Psoas muscle (tissue), 8 donors: ENCODE measurements around the gene PARP1. TPM values are rescaled to one million over a fixed set of nuclear protein-coding genes. Genes with fewer than 3 reads are reported as not detected.

Experiments used
- ATAC-seq, 4 donors: fragments of 200-7000 bp; cut with Tn5 transposase; one replicate each; pipeline ENCODE4 v1.9.1; 2020; ENCODE audit warnings: moderate library complexity in 3 of 4, mild to moderate bottlenecking in 2 of 4
- DNase-seq, 2 donors: peaks; one replicate each; pipeline ENCODE4 v3.0.0-alpha.2; 2020
- H3K27ac ChIP-seq: fragments of 200-600 bp; one replicate; pipeline ENCODE4 v1.8.0; 2022
- H3K27me3 ChIP-seq, 3 donors: fragments of 200-600 bp in 1 of 3; one replicate each; pipeline versions ENCODE4 v1.6.1 to v1.8.0; 2013 to 2022; ENCODE audit warnings: low read length in 2 of 3, mild to moderate bottlenecking in 2 of 3, moderate library complexity in 1 of 3; ENCODE audit not compliant: insufficient read depth in 3 of 3
- H3K36me3 ChIP-seq, 2 donors: fragments of 200-600 bp in 1 of 2; one replicate each; pipeline versions ENCODE4 v1.6.1 to v1.8.0; 2013 to 2022; ENCODE audit warnings: low read depth in 1 of 2, mild to moderate bottlenecking in 1 of 2, moderate library complexity in 1 of 2; ENCODE audit not compliant: insufficient read depth in 1 of 2
- H3K4me1 ChIP-seq: fragments of 200-600 bp; one replicate; pipeline ENCODE4 v1.8.0; 2022
- H3K4me3 ChIP-seq: fragments of 200-600 bp; one replicate; pipeline ENCODE4 v1.8.0; 2022; ENCODE audit warnings: mild to moderate bottlenecking
- H3K9me3 ChIP-seq: fragments of 200-600 bp; one replicate; pipeline ENCODE4 v1.8.0; 2022
- CTCF ChIP-seq: fragments of 200-600 bp; IDR thresholded peaks from one replicate; pipeline ENCODE4 v1.8.0; 2022; ENCODE audit warnings: antibody characterized with exemption
- WGBS, 3 donors: extraction: QIAGEN DNeasy Blood & Tissue Kit; methylation state at CpG; one replicate each; pipeline versions ENCODE4 v1.1.6 to v1.1.7; 2013; 5-methylcytosine and 5-hydroxymethylcytosine counted together
- intact Hi-C, 2 donors: fragments of 100-400 bp; cut with DNase I; formaldehyde crosslinking; loops; one replicate each; pipeline versions ENCODE4 v1.11.0 to v1.14.2; 2022
- polyA plus RNA-seq, 3 donors: library from polyadenylated mRNA; stranded (reverse); fragments of 200-250 nt; gene quantifications; one replicate each; pipeline ENCODE4 v1.2.3, GENCODE V29; 2013
- total RNA-seq, 4 donors: library from RNA; stranded (reverse); fragmentation: NEBNext Ultra II Directional in 2 of 4; extraction: Animal tissue kit (Norgen Biotek cat#: 25700) in 2 of 4; gene quantifications; one replicate each; pipeline versions ENCODE4 v1.2.1 to v1.2.4, GENCODE V29; 2021 to 2023
- donor health status: healthy with polysubstance abuse.
- donor health status: DM: no; HTN: no; CAD: no; lungs with moderate emphysema.
- donor health status: Bipolar disorder and iron deficiency.
- donor health status: healthy.
- donor health status: DM: yes; HTN: yes; CAD: no.
- donor health status: DM: no; HTN: no; CAD: no.
- donor health status: DM: no; HTN: no; CAD: no.
- donor health status: DM: yes; HTN: yes; CAD: no.

PARP1 gene
- total and polyA plus RNA-seq, 7 donors, result 23.8 to 85.8 (median 54.7) TPM

DNA sequence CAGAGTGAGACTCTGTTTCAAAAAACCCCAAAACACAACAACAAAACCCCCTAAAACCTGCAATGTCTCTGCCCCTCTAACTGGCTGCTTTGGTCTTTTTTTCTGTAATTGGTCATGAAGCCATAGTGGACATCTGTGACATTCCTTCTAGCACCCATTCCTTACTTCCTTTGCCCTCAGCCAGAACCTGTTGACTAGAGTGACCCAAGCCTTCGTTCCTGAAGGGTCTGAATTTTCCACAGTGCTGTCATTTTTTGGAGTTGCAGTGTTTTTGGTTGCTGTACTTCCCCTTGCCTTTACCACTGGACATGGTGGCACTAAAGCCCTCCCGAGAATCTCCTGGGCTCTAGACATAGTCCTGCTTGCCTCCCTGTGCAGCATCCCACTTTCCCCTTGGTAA is 50.5 kb downstream of the PARP1 start:
- DNase-seq, result no peak
- TF ChIP-seq CTCF, result no peak
- no peak for ATAC-seq
- H3K36me3 ChIP-seq, result peaks cover 7 to 41% of the 10 kb centered on the region in 2 donors
- 88 to 92% (median 91%) methylated on average over 2 of the region's 2 CpGs for WGBS, 3 donors
- peaks cover 11% of the 10 kb centered on the region for H3K4me1 ChIP-seq
- no peaks in the 10 kb centered on the region for H3K27me3 ChIP-seq
- H3K4me3 ChIP-seq, result no peak overlapping the region
- intact Hi-C loops, result loop anchor here in 1 of 2 donors (5.0 kb wide), 1 partner anchor 45 kb away; no protein-coding TSS in a partner anchor
- no peak overlapping the region for H3K27ac ChIP-seq
- H3K9me3 ChIP-seq, result no peaks in the 10 kb centered on the region

DNA sequence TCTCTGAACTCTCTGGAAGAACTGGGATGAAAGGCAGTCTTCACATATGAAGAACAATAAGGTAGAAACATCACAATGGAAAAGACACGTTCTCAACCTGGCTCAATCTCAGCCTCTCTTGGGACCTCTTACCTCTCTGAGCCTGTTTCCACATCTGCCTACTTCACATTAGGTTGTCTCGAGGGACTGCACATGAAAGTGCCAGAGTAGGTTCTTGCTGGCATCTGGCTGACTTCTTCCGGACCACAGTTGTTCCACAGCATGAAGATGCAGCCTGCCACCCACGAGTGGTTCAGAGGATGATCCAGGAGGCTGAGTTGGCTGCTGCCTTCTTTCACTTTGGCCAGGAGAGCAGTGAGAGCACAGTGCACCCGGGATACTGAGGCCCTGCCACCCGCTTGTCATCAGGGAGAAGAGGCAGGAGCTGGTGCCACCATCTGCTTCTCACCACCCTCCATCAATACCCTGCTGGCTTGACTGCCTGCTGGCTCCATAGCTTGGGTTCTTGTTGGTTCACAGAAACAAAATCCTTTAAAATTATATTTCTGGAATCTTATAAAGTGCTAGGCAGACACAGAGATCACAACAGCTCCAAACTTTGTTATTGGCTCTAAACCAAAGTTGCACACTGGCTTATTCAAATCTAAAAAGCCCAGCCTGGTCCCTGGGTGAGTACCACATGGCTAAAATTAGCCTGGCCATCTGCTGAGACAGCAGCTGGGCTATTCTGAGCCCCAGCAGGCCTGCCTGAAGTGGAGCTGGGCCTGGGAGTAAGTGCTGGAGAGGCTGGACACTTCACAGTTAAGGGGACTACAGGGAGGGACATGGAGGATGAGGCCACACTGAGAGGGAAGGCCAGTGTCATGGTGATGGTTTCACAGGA is 52.0 kb downstream of the PARP1 start:
- H3K9me3 ChIP-seq, result no peaks in the 10 kb centered on the region

DNA sequence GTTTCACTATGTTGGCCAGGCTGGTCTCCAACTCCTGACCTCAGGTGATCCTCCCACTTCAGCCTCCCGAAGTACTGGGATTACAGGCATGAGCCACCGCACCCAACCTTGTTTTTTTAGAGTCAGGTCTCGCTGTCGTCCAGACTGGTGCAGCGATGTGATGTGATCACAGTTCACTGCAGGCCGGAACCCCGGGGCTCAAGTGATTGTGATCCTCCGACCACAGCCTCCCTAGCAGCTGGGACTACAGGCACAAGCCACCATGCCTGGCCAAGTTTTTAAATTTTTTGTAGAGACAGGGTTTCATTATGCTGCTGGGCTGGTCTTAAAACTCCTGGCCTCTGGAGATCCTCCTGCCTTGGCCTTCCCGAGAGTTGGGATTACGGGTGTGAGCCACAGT is 52.9 kb downstream of the PARP1 start:
- Histone ChIP-seq H3K9me3 (no peaks in the 10 kb centered on the region), H3K27ac (no peak overlapping the region), H3K4me3 (no peak overlapping the region), H3K27me3 (no peaks in the 10 kb centered on the region), H3K36me3 (peaks cover 2 to 17% of the 10 kb centered on the region in 2 donors), H3K4me1 (peaks cover 11% of the 10 kb centered on the region)
- no peak for ATAC-seq
- intact Hi-C loops, result loop anchor here in 1 of 2 donors (5.0 kb wide), 1 partner anchor 43 kb away; no protein-coding TSS in a partner anchor
- WGBS, 3 donors, result 94 to 95% (median 95%) methylated on average over 10 of the region's 10 CpGs
- TF ChIP-seq CTCF, result no peak
- DNase-seq, result no peak

More for the DNA sequence above, 52.0 kb downstream of the PARP1 start:
- Histone ChIP-seq H3K27me3 (no peaks in the 10 kb centered on the region), H3K4me3 (no peak overlapping the region), H3K36me3 (peaks cover 2 to 26% of the 10 kb centered on the region in 2 donors), H3K4me1 (peaks cover 11% of the 10 kb centered on the region), H3K27ac (peak overlapping the region; percentile 53)
- peak; percentile 31 to 70 for DNase-seq
- 30 to 50% (median 38%) methylated on average over 6 of the region's 6 CpGs for WGBS, 3 donors
- intact Hi-C loops, result loop anchor here in 1 of 2 donors (5.0 kb wide), 1 partner anchor 44 kb away; no protein-coding TSS in a partner anchor
- no peak for TF ChIP-seq CTCF
- ATAC-seq, result peak; percentile 92 to 97 (median 95)

DNA sequence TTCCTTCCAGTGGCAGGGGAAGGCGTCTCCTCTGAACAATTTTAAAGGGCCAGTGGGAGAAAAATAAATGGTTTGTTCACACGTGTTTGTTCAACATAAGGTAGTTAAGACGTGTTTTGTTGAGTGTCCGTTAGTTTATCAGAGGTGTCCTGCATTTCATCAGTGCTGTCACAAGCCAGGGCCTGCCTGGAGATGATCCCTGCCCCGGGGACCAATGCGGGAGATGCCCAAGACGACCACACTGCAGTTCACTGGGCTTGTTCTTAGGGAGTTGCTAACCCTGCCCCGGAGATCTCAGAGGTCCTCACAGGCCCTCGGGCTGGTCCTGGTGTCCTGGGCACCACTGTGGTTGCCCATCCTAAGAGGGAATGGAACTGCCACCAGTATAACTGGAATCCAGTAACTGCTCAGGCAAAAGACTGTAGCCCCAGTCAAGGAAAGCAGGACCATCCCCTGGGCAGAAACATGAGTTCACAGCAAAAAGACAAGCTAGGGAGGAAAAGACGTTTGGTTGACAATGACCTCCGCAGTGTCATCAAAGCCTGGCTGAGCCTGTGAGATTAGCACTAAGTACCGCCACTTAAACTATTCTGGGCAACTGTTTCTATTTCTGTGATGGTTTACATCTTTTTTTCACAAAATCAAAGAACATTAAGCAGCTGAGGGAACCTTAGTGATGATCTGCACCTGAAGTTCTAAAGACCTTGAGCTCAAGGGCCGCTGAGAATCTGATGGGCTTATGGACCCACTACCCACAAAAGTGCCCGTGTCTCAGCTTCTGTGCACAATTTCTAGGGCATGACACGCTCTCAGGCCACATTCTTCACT is 54.0 kb downstream of the PARP1 start:
- ATAC-seq (no peak), DNase-seq (no peak)
- WGBS, 3 donors, result 78 to 81% (median 79%) methylated on average over 15 of the region's 15 CpGs
- no peak for TF ChIP-seq CTCF
- Histone ChIP-seq H3K9me3 (no peaks in the 10 kb centered on the region), H3K36me3 (peaks cover 2 to 6% of the 10 kb centered on the region in 2 donors), H3K4me3 (no peak overlapping the region), H3K27me3 (no peaks in the 10 kb centered on the region), H3K27ac (no peak overlapping the region), H3K4me1 (peaks cover 11% of the 10 kb centered on the region)
- intact Hi-C loops, result no loop called here
